HG02973 (cell line): Measurements from ENCODE around the gene NPTN.

Experiments
- ATAC-seq: cut with Tn5 transposase; IDR thresholded peaks from one replicate; pipeline ENCODE4 v1.9.1; 2021; ENCODE audit warnings: moderate library complexity; ENCODE audit not compliant: unreplicated experiment

The NPTN gene

DNA sequence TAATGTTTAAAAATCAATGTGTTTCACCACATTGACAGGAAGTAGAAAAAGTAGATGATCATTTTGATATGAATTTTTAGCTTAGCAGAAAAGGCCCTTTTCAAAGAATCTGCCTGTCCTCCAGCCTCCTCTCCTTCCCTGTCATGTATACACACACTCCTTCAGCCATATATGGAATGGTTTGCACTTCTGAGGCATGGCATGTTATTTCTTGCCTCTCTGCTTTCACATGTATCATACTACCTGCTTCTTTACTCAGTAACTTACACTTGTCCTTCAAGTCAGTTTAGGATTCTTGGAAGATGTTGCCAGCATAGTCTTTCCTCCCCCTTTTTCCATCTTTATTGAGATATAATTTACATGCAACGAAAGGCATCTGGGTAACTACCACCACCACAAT, 111.2 kb downstream of the NPTN start:
- no peak for ATAC-seq

DNA sequence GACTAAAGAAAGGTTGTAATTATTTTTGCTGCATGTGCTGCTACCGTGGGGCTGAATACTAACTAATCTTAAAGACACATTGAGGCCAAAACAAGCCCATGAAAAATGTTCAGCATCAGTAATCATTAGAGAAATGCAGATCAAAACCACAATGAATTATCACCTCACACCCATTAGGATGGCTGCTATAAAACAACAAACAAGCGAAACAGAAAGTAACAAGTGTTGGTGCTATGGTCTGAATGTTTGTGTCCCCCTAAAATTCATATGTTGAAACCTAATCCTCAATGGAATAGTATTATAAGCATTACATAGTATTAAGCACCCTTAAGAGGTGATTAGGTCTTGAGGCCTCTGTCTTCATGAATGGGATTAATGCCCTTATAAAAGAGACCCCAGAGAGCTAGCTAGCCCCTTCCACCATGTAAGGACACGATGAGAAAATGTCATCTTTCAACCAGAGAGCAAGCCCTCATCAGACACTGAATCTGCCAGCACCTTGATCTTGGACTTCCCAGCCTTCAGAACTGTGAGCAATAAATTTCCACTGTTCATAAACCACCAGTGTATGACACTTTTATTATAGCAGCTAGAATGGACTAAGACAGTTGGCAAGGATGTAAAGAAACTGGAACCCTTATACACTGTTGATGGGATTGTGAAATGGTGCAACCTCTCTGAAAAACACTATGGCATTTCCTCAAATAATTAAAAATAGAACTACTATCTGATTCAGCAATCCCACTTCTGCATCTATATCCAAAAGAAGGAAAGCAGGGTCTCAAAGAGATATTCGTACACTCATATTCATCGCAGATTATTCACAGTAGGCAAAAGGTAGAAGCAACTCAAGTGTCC, 114.1 kb downstream of the NPTN start:
- no peak for ATAC-seq

DNA sequence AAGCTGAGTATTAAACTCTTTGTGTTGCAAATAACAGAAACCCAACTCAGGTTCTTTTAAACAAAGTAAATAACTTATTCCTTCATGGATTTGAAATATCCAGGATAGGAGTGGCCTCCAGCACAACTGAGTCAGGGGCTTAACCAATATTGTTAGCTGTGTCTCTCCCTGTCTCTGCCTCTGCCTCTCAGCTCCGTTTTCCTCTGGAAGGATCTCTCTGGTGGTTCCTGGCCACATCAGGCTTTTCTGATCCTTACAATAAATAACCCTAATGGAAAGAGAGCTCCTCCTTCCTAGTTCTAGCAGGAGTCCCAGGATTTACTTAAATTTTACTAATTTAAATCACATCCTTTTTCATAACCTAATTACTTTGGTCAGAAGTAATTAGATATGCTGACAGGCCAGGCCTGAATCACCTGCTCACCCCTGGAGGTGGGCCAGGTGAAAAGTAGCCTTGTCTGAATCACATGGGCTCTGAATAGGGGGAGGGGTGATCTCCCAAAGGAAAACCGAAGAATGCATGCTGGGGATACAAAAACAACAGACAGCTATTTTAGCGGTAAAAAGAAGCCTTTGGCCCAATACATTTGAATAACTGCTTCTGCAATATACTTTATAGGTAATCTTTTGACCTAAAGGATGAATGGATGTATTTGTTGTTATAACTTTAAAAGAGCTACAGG, 114.9 kb downstream of the NPTN start:
- no peak for ATAC-seq

DNA sequence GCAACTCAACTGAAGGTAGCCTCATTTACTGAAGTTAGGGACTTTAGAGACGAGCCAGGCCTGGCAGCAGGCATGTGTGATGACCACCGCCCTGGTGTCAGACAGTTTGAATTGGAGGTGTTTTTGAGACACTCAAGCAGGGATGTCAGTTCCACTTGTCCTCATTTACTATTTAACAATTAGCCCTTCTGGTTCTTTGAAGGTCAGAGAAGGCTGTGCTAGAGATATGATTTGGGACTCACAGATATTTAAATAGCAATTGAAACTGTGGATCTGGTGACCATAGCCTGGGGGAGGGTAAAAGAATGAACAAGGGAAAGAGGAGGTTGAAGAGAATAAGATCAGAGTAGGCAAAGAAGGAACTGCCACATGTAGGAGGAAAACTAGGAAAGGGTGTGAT, 115.6 kb downstream of the NPTN start:
- ATAC-seq, result no peak

DNA sequence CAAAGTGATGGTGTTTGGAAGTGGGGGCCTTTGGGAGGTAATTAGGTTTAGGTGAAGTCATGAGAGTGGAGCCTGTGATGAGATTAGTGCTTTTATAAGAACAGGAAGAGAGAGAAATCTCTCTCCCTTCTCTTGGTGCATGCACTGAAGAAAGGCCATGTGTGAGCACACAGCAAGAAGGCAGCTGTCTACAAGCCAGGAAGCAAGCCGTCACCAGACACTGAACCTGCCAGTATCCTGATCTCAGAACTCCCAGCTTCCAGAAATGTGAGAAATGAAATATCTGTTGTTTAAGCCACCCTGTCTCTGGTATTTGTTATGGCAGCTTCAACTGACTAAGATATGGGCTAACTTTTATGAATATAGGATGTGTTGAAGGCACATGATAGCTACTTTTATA, 117.7 kb downstream of the NPTN start:
- ATAC-seq, result no peak
